AG04449 (cell line): ENCODE data around the gene FRMD6.

ENCODE experiments used
- CTCF ChIA-PET: fragments of 350-600 bp; formaldehyde crosslinking; extraction: SDS; loops from one replicate; lab custom pipeline; 2021; ENCODE audit warnings: antibody characterized with exemption; lab: Yijun Ruan, JAX
- POLR2A ChIA-PET: fragments of 400-600, 350-600 bp; formaldehyde crosslinking; extraction: SDS; loops from one replicate; lab custom pipeline; 2020; ENCODE audit warnings: antibody characterized with exemption, inconsistent platforms; lab: Yijun Ruan, JAX
- DNase-seq: peaks from one replicate; pipeline ENCODE4 v3.0.0-alpha.2; 2010; ENCODE audit warnings: low read depth, low spot score
- H3K4me3 ChIP-seq: 2 replicates; pipeline ENCODE4 v1.5.1; 2011; ENCODE audit warnings: low read depth, mild to moderate bottlenecking, control low read depth, low read length
- TF ChIP-seq, protein P1 (sequence below): IDR thresholded peaks from one replicate; pipeline ENCODE4 v1.5.1; 2011; ENCODE audit warnings: mild to moderate bottlenecking, moderate library complexity, low read length, control low read depth, inconsistent platforms; ENCODE audit not compliant: insufficient read depth; ENCODE audit errors: missing control alignments

Gene FRMD6

DNA sequence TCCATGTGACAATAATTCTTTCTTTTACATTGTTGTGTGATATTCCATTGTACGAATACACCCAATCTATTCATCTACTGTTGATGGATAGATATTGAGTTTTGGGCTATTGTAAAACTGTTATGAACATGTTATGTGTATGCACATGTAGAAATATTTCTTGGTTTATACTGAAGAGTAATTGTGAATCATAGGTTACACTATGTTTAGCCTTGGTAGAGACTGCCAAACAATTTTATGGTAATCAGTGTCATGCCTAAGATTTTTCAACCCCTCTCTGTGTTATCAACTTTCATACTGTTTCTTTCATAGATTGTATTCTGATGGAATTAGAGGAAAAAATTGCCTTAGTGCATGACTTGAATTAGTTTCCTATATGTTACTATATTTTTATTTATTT, 39.5 kb downstream of the FRMD6 start:
- POLR2A ChIA-PET, result no interaction called here
- TF ChIP-seq, protein P1, sequence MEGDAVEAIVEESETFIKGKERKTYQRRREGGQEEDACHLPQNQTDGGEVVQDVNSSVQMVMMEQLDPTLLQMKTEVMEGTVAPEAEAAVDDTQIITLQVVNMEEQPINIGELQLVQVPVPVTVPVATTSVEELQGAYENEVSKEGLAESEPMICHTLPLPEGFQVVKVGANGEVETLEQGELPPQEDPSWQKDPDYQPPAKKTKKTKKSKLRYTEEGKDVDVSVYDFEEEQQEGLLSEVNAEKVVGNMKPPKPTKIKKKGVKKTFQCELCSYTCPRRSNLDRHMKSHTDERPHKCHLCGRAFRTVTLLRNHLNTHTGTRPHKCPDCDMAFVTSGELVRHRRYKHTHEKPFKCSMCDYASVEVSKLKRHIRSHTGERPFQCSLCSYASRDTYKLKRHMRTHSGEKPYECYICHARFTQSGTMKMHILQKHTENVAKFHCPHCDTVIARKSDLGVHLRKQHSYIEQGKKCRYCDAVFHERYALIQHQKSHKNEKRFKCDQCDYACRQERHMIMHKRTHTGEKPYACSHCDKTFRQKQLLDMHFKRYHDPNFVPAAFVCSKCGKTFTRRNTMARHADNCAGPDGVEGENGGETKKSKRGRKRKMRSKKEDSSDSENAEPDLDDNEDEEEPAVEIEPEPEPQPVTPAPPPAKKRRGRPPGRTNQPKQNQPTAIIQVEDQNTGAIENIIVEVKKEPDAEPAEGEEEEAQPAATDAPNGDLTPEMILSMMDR, result no peak
- H3K4me3 ChIP-seq, result no peak overlapping the region
- DNase-seq, result no peak
- CTCF ChIA-PET, result interaction anchor here (1.1 to 1.2 kb wide), 3 partner anchors 9 to 407 kb away, joined by 3 read pairs; no protein-coding TSS in a partner anchor

DNA sequence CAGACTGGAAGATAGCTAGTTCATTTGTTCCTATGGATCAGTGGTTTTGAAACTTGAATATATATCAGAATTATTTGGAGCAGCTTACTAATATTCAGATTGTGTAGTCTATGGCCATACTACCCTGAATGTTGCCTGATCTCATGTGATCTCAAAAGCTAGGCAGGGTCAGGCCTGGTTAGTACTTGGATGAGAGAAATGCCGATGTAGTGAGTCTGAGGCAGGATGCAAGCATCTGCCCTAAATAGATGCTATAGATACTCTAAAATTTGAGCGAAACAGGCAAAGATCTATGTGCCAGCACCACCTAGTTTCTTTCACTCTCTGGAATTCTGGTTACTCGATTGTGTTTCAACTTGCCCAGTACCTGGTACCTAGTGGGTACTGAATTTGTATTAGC, 40.9 kb downstream of the FRMD6 start:
- CTCF ChIA-PET, result interaction anchor here (0.7 kb wide), 1 partner anchor 24 kb away, joined by 3 read pairs; no protein-coding TSS in a partner anchor
- TF ChIP-seq, protein P1, result no peak
- H3K4me3 ChIP-seq, result no peak overlapping the region
- DNase-seq, result no peak
- POLR2A ChIA-PET, result no interaction called here

DNA sequence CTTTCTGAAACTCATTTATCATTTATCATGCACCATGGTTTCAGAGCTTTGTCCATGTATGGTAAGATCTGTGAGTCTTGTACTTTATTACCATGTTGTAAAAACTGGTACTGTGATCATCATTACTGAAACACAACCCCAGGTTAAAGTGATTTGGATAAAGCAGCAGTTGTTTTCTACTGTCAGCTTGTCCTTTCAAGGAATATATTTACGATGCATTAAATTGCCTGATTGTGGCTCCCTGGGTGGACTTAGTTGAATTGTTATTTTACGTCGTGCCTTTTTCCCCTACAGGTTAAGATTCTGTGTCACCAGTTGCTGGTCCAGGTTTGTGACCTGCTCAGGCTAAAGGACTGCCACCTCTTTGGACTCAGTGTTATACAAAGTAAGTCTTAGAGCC, 46.1 kb downstream of the FRMD6 start:
- ChIA-PET CTCF (interaction anchor here (0.7 to 3.6 kb wide), 5 partner anchors 13 to 420 kb away, joined by 3 to 14 read pairs (median 4); no protein-coding TSS in a partner anchor), POLR2A (no interaction called here)
- TF ChIP-seq, protein P1, result no peak
- no peak overlapping the region for H3K4me3 ChIP-seq
- no peak for DNase-seq

DNA sequence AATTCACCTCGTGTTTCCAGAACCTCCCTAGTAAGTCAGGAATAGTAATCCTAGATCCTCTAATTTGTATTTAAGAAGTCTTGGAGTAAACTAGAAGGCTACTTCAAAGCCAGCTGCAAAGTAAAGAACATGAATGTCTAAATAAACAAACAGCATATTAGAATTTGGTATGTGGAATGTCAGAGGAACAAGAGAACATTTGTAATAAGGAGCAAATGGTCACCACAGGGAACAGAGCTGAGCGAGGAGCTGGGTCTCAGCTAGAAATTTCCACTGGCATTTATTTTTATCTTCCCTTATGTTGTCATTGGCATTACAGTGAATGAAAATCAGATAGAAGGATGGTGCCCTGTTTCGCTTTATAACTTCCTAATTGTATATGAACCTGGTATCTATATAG, 50.2 kb downstream of the FRMD6 start:
- TF ChIP-seq, protein P1, result no peak
- DNase-seq, result no peak
- CTCF ChIA-PET, result interaction anchor here (1.3 to 1.4 kb wide), 2 partner anchors 74 to 424 kb away, joined by 3 read pairs; no protein-coding TSS in a partner anchor
- no peak overlapping the region for H3K4me3 ChIP-seq
- POLR2A ChIA-PET, result no interaction called here

DNA sequence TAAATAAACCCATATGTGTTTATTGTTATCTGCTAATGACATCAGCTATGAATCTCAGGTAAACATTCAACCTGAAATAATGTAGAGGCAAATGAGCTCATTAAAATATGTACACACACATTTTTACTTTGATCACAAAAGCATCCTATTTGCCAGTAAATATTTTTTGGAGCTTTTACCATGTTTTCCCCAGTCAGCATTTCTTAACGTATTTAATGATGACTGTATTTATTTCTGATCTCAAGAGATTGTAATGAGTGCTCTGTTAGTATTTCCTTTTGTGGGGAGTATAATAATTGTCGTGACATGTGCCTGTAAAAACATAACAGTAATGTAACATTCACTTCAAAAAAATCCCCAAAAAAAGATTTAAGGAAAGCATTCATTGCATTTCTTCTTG, 52.1 kb downstream of the FRMD6 start:
- TF ChIP-seq, protein P1, result no peak
- no peak overlapping the region for H3K4me3 ChIP-seq
- ChIA-PET POLR2A (no interaction called here), CTCF (interaction anchor here (1.4 kb wide), 1 partner anchor 420 kb away, joined by 7 read pairs; no protein-coding TSS in a partner anchor)
- no peak for DNase-seq

DNA sequence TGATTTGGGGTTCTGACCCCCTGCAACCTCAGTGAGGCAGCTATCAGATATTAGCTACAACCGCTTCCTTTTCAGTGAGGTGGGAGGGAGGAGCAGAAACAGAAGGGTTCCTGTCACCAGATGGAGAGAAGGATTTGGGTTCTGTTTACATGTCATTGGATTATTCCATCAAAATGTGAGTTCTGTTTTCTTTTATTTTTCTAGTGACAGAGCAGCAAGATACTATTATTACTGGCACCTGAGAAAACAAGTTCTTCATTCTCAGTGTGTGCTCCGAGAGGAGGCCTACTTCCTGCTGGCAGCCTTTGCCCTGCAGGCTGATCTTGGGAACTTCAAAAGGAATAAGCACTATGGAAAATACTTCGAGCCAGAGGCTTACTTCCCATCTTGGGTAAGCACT, 52.8 kb downstream of the FRMD6 start:
- no peak overlapping the region for H3K4me3 ChIP-seq
- TF ChIP-seq, protein P1, result no peak
- CTCF ChIA-PET, result no interaction called here
- no peak for DNase-seq
- POLR2A ChIA-PET, result no interaction called here
